22Rv1 (cell line): Measurements from ENCODE around the gene HSPB1.

Source experiments
- H3K27ac ChIP-seq: fragments of 450-650 bp; 2 replicates; pipeline ENCODE4 v1.5.1; 2017
- CTCF ChIP-seq: fragments of 450-650 bp; IDR thresholded peaks from 2 replicates; pipeline ENCODE4 v1.5.1; 2017; ENCODE audit warnings: mild to moderate bottlenecking
- ZFX ChIP-seq: fragments of 450-650 bp; IDR thresholded peaks from 2 replicates; pipeline ENCODE4 v1.6.1; 2017; ENCODE audit warnings: antibody characterized with exemption, borderline replicate concordance

Gene HSPB1

GRCh38 chr7:76282344-76283253 is 19.9 kb upstream of the HSPB1 start:
- no peak for TF ChIP-seq CTCF
- TF ChIP-seq ZFX = no peak

GRCh38 chr7:76283254-76284159 is 19.0 kb upstream of the HSPB1 start:
- H3K27ac ChIP-seq = no peak overlapping the region
- TF ChIP-seq CTCF (no peak), ZFX (no peak)

More at GRCh38 chr7:76282344-76283253, 19.9 kb upstream of the HSPB1 start:
- peak overlapping the region; percentile 42 for H3K27ac ChIP-seq

GRCh38 chr7:76285604-76286374 is 16.7 kb upstream of the HSPB1 start:
- TF ChIP-seq CTCF (no peak), ZFX (no peak)
- no peak overlapping the region for H3K27ac ChIP-seq

GRCh38 chr7:76286842-76287403 is 15.6 kb upstream of the HSPB1 start:
- H3K27ac ChIP-seq = no peak overlapping the region

GRCh38 chr7:76290847-76291350 is 11.6 kb upstream of the HSPB1 start:
- peak overlapping the region; percentile 79 for H3K27ac ChIP-seq

More at GRCh38 chr7:76286842-76287403, 15.6 kb upstream of the HSPB1 start:
- TF ChIP-seq ZFX (no peak), CTCF (no peak)

- H3K27ac ChIP-seq = peak overlapping the region; percentile 79
- TF ChIP-seq CTCF = peak; percentile 99
- TF ChIP-seq ZFX = no peak
These were observed 10.9 kb upstream of the HSPB1 start for GRCh38 chr7:76291351-76292212.
